Neuronal stem cell (in vitro differentiated cells): ENCODE results near the gene ADCYAP1.

Experiments used
- DNase-seq: peaks from one replicate; pipeline ENCODE4 v3.0.0-alpha.2; 2013; ENCODE audit warnings: low spot score
- H2AFZ ChIP-seq: one replicate; pipeline ENCODE4 v1.6.1; 2013; ENCODE audit warnings: mild to moderate bottlenecking, low read length, inconsistent platforms
- H2AK5ac ChIP-seq: 2 replicates; pipeline ENCODE4 v1.6.1; 2013; ENCODE audit warnings: low read depth, mild to moderate bottlenecking, inconsistent platforms, low read length, moderate library complexity, mixed read lengths
- H2BK120ac ChIP-seq: 2 replicates; pipeline ENCODE4 v1.6.1; 2013; ENCODE audit warnings: low read depth, mild to moderate bottlenecking, inconsistent platforms, low read length, moderate library complexity, mixed read lengths
- H2BK12ac ChIP-seq: one replicate; pipeline ENCODE4 v1.6.1; 2013; ENCODE audit warnings: low read length, inconsistent platforms
- H2BK15ac ChIP-seq: 2 replicates; pipeline ENCODE4 v1.6.1; 2013; ENCODE audit warnings: mild to moderate bottlenecking, low read length, inconsistent platforms, mixed read lengths
- H2BK5ac ChIP-seq: one replicate; pipeline ENCODE4 v1.6.1; 2013; ENCODE audit warnings: inconsistent platforms, mild to moderate bottlenecking, low read length, moderate library complexity
- H3K14ac ChIP-seq: one replicate; pipeline ENCODE4 v1.6.1; 2013; ENCODE audit warnings: low read length, inconsistent platforms
- H3K18ac ChIP-seq: 2 replicates; pipeline ENCODE4 v1.6.1; 2013; ENCODE audit warnings: low read length, inconsistent platforms
- H3K23ac ChIP-seq: 2 replicates; pipeline ENCODE4 v1.6.1; 2013; ENCODE audit warnings: low read depth, mild to moderate bottlenecking, mixed read lengths, low read length, inconsistent platforms; ENCODE audit not compliant: poor library complexity
- H3K27ac ChIP-seq: replicated peaks from 3 replicates; pipeline ENCODE4 v1.5.1; 2013; ENCODE audit warnings: low read length, inconsistent platforms
- H3K27me3 ChIP-seq, 3 experiments: 2 replicates each; pipeline ENCODE4 v1.6.1; 2013; ENCODE audit warnings: low read length in 3 of 3, mild to moderate bottlenecking in 2 of 3, inconsistent platforms in 1 of 3, low read depth in 1 of 3, mixed read lengths in 1 of 3, moderate library complexity in 1 of 3; ENCODE audit not compliant: control insufficient read depth in 3 of 3, insufficient read depth in 3 of 3
- H3K36me3 ChIP-seq, 2 donors: replicated peaks in 1 of 2; 2 replicates each; pipeline ENCODE4 v1.6.1; 2013; ENCODE audit warnings: low read length in 2 of 2; ENCODE audit not compliant: control insufficient read depth in 2 of 2, insufficient read depth in 2 of 2
- H3K4ac ChIP-seq: 2 replicates; pipeline ENCODE4 v1.6.1; 2013; ENCODE audit warnings: inconsistent platforms, mild to moderate bottlenecking, low read length, moderate library complexity
- H3K4me1 ChIP-seq, 2 donors: 1 replicate in 1 of 2; 2 replicates in 1 of 2; pipeline ENCODE4 v1.6.1; 2013; ENCODE audit warnings: low read length in 2 of 2, low read depth in 1 of 2; ENCODE audit not compliant: control insufficient read depth in 2 of 2, insufficient read depth in 1 of 2
- H3K4me2 ChIP-seq: one replicate; pipeline ENCODE4 v1.6.1; 2013; ENCODE audit warnings: mild to moderate bottlenecking, low read length, inconsistent platforms; ENCODE audit not compliant: insufficient read depth, poor library complexity, severe bottlenecking
- H3K4me3 ChIP-seq, 2 donors: 2 replicates each; pipeline ENCODE4 v1.5.1; 2013; ENCODE audit warnings: low read length in 2 of 2, mild to moderate bottlenecking in 2 of 2, inconsistent platforms in 1 of 2, moderate library complexity in 1 of 2
- H3K79me1 ChIP-seq: one replicate; pipeline ENCODE4 v1.6.1; 2013; ENCODE audit warnings: low read depth, mild to moderate bottlenecking, inconsistent platforms, low read length, moderate library complexity
- H3K9ac ChIP-seq: one replicate; pipeline ENCODE4 v1.6.1; 2013; ENCODE audit warnings: mild to moderate bottlenecking, low read depth, low read length, inconsistent platforms; ENCODE audit not compliant: poor library complexity
- H3K9me3 ChIP-seq, 2 donors: replicated peaks in 1 of 2; 2 replicates each; pipeline versions ENCODE3 to v1.6.1; 2013; ENCODE audit warnings: low read length in 2 of 2, mild to moderate bottlenecking in 2 of 2, inconsistent platforms in 1 of 2, low read depth in 1 of 2, mixed read lengths in 1 of 2, moderate library complexity in 1 of 2; ENCODE audit not compliant: control insufficient read depth in 2 of 2, insufficient read depth in 1 of 2
- H4K8ac ChIP-seq: one replicate; pipeline ENCODE4 v1.6.1; 2013; ENCODE audit warnings: low read depth, mild to moderate bottlenecking, inconsistent platforms, low read length, moderate library complexity
- H4K91ac ChIP-seq: one replicate; pipeline ENCODE4 v1.6.1; 2013; ENCODE audit warnings: low read length, low read depth, mild to moderate bottlenecking, inconsistent platforms; ENCODE audit not compliant: poor library complexity
- WGBS, 2 donors: extraction: QIAGEN DNeasy Blood & Tissue Kit; methylation state at CpG; one replicate each; pipeline ENCODE4 v1.1.7; 2013; ENCODE audit warnings: missing lambda C conversion rate in 2 of 2, mixed read lengths in 1 of 2; ENCODE audit not compliant: insufficient read length in 2 of 2, insufficient replicate concordance in 1 of 2; ENCODE audit errors: extremely low coverage in 2 of 2; 5-methylcytosine and 5-hydroxymethylcytosine counted together

The ADCYAP1 gene

GRCh38 chr18:959854-960253, 55.2 kb downstream of the ADCYAP1 start:
- no peak overlapping the region for H3K14ac ChIP-seq
- H2AFZ ChIP-seq, result no peak overlapping the region
- H3K18ac ChIP-seq, result no peak overlapping the region
- no peak overlapping the region for H3K23ac ChIP-seq
- H2BK12ac ChIP-seq, result no peak overlapping the region
- H3K9ac ChIP-seq, result no peak overlapping the region
- H3K36me3 ChIP-seq, result no peaks in the 10 kb centered on the region
- H3K9me3 ChIP-seq, result no peaks in the 10 kb centered on the region
- no peak overlapping the region for H3K4ac ChIP-seq
- H2BK120ac ChIP-seq, result no peak overlapping the region
- WGBS, 2 donors, result no CpG with 5 or more reads among the region's 5 CpGs
- H2BK5ac ChIP-seq, result no peak overlapping the region
- DNase-seq, result no peak
- no peaks in the 10 kb centered on the region for H3K79me1 ChIP-seq
- no peak overlapping the region for H4K8ac ChIP-seq
- H2AK5ac ChIP-seq, result no peak overlapping the region
- H3K27ac ChIP-seq, result no peak overlapping the region
- H3K4me3 ChIP-seq, result no peak overlapping the region
- H3K27me3 ChIP-seq, result peaks cover 0 to 2% (median 0%) of the 10 kb centered on the region in 3 experiments
- H3K4me1 ChIP-seq, result no peaks in the 10 kb centered on the region
- H4K91ac ChIP-seq, result no peak overlapping the region
- H3K4me2 ChIP-seq, result no peak overlapping the region
- no peak overlapping the region for H2BK15ac ChIP-seq
